GM23338 (cell line): ENCODE results near the gene KCNMA1. TPM values are rescaled to one million over a fixed set of nuclear protein-coding genes. Genes with fewer than 3 reads are reported as not detected.

Experiments
- ATAC-seq: fragments of 200-7000 bp; cut with Tn5 transposase; 3 replicates; pipeline ENCODE4 v1.9.1; 2020
- DNase-seq: peaks from one replicate; pipeline ENCODE4 v3.0.0-alpha.2; 2015; ENCODE audit warnings: low spot score
- H2AFZ ChIP-seq: fragments of 200-600 bp; sonication (generic); 2 replicates; pipeline ENCODE4 v1.8.0; 2016; ENCODE audit warnings: antibody characterized with exemption, mild to moderate bottlenecking, moderate library complexity
- H3F3A ChIP-seq: fragments of 200-600 bp; sonication (generic); replicated peaks from 2 replicates; pipeline ENCODE4 v1.8.0; 2017; ENCODE audit warnings: antibody characterized with exemption, mixed run types, low read depth
- H3K27ac ChIP-seq: fragments of 200-600 bp; sonication (generic); 2 replicates; pipeline ENCODE4 v1.6.1; 2016; ENCODE audit warnings: low read depth
- H3K27me3 ChIP-seq: fragments of 200-600 bp; sonication (generic); 2 replicates; pipeline ENCODE4 v1.8.0; 2016; ENCODE audit warnings: mild to moderate bottlenecking, mixed run types, moderate library complexity; ENCODE audit not compliant: insufficient read depth
- H3K36me3 ChIP-seq: fragments of 200-600 bp; sonication (generic); 2 replicates; pipeline ENCODE4 v1.8.0; 2016; ENCODE audit warnings: mild to moderate bottlenecking; ENCODE audit not compliant: insufficient read depth
- H3K4me1 ChIP-seq: fragments of 200-600 bp; sonication (generic); 2 replicates; pipeline ENCODE4 v1.8.0; 2016; ENCODE audit warnings: mild to moderate bottlenecking, moderate library complexity; ENCODE audit not compliant: insufficient read depth
- H3K4me2 ChIP-seq: fragments of 200-600 bp; sonication (generic); 2 replicates; pipeline ENCODE4 v1.7.1; 2017; ENCODE audit warnings: mixed run types
- H3K4me3 ChIP-seq: fragments of 200-600 bp; sonication (generic); 2 replicates; pipeline ENCODE4 v1.6.1; 2016; ENCODE audit warnings: mixed run types
- H3K79me2 ChIP-seq: fragments of 200-600 bp; sonication (generic); replicated peaks from 2 replicates; pipeline ENCODE4 v1.8.0; 2017; ENCODE audit warnings: mild to moderate bottlenecking; ENCODE audit not compliant: insufficient read depth
- H3K9me2 ChIP-seq: fragments of 200-600 bp; sonication (generic); 2 replicates; pipeline ENCODE4 v1.8.0; 2017; ENCODE audit not compliant: insufficient read depth
- H4K20me1 ChIP-seq: fragments of 200-600 bp; sonication (generic); replicated peaks from 2 replicates; pipeline ENCODE4 v1.8.0; 2017; ENCODE audit warnings: mild to moderate bottlenecking; ENCODE audit not compliant: insufficient read depth
- H3K27ac Mint-ChIP-seq: 2 replicates; pipeline ENCODE4 v1.8.0; 2020; ENCODE audit warnings: inconsistent platforms, mild to moderate bottlenecking, moderate library complexity, mixed read lengths
- H3K27me3 Mint-ChIP-seq: 3 replicates; pipeline ENCODE4 v1.8.0; 2022; ENCODE audit warnings: low read depth, mild to moderate bottlenecking, moderate library complexity, mixed read lengths, inconsistent platforms; ENCODE audit not compliant: insufficient read depth, poor library complexity
- H3K36me3 Mint-ChIP-seq: 3 replicates; pipeline ENCODE4 v1.8.0; 2021; ENCODE audit warnings: low read depth, mild to moderate bottlenecking, inconsistent platforms, moderate library complexity, mixed read lengths
- H3K4me1 Mint-ChIP-seq: 3 replicates; pipeline ENCODE4 v1.8.0; 2020; ENCODE audit warnings: mild to moderate bottlenecking, inconsistent platforms, mixed read lengths
- H3K4me3 Mint-ChIP-seq: 3 replicates; pipeline ENCODE4 v1.8.0; 2021; ENCODE audit warnings: moderate library complexity, mild to moderate bottlenecking, inconsistent platforms, mixed read lengths
- H3K9me3 Mint-ChIP-seq: 3 replicates; pipeline ENCODE4 v1.8.0; 2020; ENCODE audit warnings: moderate library complexity, mild to moderate bottlenecking, inconsistent platforms, mixed read lengths
- CREB1 ChIP-seq: fragments of 250-450 bp; sonication (Bioruptor Pico); IDR thresholded peaks from 2 replicates; pipeline ENCODE4 v1.5.0; 2020; ENCODE audit warnings: low read depth, mild to moderate bottlenecking, moderate library complexity
- CTCF ChIP-seq, 2 experiments: fragments of 200-600 bp in 1 of 2; sonication (generic) in 1 of 2; conservative IDR thresholded peaks; 2 replicates each; pipeline versions ENCODE4 v1.5.1 to v1.6.1; 2016 to 2017; ENCODE audit warnings: antibody characterized with exemption in 2 of 2, low read depth in 2 of 2, mild to moderate bottlenecking in 2 of 2, moderate library complexity in 1 of 2
- ETS1 ChIP-seq: IDR thresholded peaks from 2 replicates; pipeline ENCODE4 v1.6.1; 2016; ENCODE audit warnings: antibody characterized with exemption
- EZH2 ChIP-seq: fragments of 200-600 bp; sonication (generic); IDR thresholded peaks from one replicate; pipeline ENCODE4 v1.8.0; 2017; ENCODE audit warnings: antibody characterized with exemption, mild to moderate bottlenecking, low read depth; ENCODE audit not compliant: unreplicated experiment
- EZH2phosphoT487 ChIP-seq: fragments of 200-600 bp; sonication (generic); IDR thresholded peaks from one replicate; pipeline ENCODE4 v1.8.1; 2018; ENCODE audit warnings: antibody characterized with exemption; ENCODE audit not compliant: unreplicated experiment
- NANOG ChIP-seq: IDR thresholded peaks from 2 replicates; pipeline ENCODE4 v1.6.1; 2016; ENCODE audit warnings: antibody characterized with exemption, borderline replicate concordance
- REST ChIP-seq: IDR thresholded peaks from one replicate; pipeline ENCODE4 v1.6.1; 2018; ENCODE audit warnings: antibody characterized with exemption; ENCODE audit not compliant: unreplicated experiment
- STAT1 ChIP-seq: IDR thresholded peaks from one replicate; pipeline ENCODE4 v1.6.1; 2016; ENCODE audit warnings: antibody characterized with exemption; ENCODE audit not compliant: unreplicated experiment
- ZNF462 ChIP-seq: fragments of 250-450 bp; sonication (Bioruptor Pico); IDR thresholded peaks from 2 replicates; pipeline ENCODE4 v1.5.0; 2020; ENCODE audit warnings: mild to moderate bottlenecking, moderate library complexity
- polyA plus RNA-seq: library from polyadenylated mRNA; unstranded; fragments of >200 nt; fragmentation: Nextera tagmentation; extraction: Ambion mirVana; gene quantifications from 2 replicates; pipeline ENCODE4 v1.2.1, GENCODE V29; 2016
- total RNA-seq: library from RNA; depleted of rRNA; stranded (reverse); fragments of >200 nt; shearing (Covaris generic); gene quantifications from 2 replicates; pipeline ENCODE4 v1.2.3, GENCODE V29; 2014

Gene KCNMA1
- total and polyA plus RNA-seq, 2 experiments from 2014 or later = 8.2 to 9.0 TPM

GRCh38 chr10:77189520-77189919 is 448.1 kb downstream of the KCNMA1 start:
- Mint-ChIP-seq H3K27me3 (no peaks in the 10 kb centered on the region), H3K4me3 (no peak overlapping the region), H3K9me3 (no peaks in the 10 kb centered on the region), H3K4me1 (peaks cover 18% of the 10 kb centered on the region), H3K27ac (no peak overlapping the region), H3K36me3 (no peaks in the 10 kb centered on the region)
- Histone ChIP-seq H3K79me2 (no peaks in the 10 kb centered on the region), H2AFZ (no peak overlapping the region), H3K27me3 (no peaks in the 10 kb centered on the region), H3K9me2 (no peaks in the 10 kb centered on the region), H3K27ac (no peak overlapping the region), H3K4me3 (no peak overlapping the region), H3K36me3 (no peaks in the 10 kb centered on the region), H3K4me2 (no peak overlapping the region), H3F3A (no peaks in the 10 kb centered on the region), H3K4me1 (peaks cover 6% of the 10 kb centered on the region; the same call in 1 of the 2 replicates), H4K20me1 (no peaks in the 10 kb centered on the region; the same call in 1 of the 2 replicates)
- DNase-seq (no peak), ATAC-seq (no peak)
- TF ChIP-seq EZH2 (no peak), ETS1 (no peak), CREB1 (CRISPR knock-in tag) (no peak), REST (no peak), CTCF (conservative IDR thresholded peaks at IDR 0.05; ENCODE audit: low read depth in 2 of 2) (no peak), EZH2phosphoT487 (no peak), NANOG (no peak)

- H3K4me3 ChIP-seq = no peak overlapping the region
- Mint-ChIP-seq H3K9me3 (no peaks in the 10 kb centered on the region), H3K4me1 (peaks cover 18% of the 10 kb centered on the region), H3K27me3 (no peaks in the 10 kb centered on the region), H3K36me3 (no peaks in the 10 kb centered on the region), H3K4me3 (no peak overlapping the region), H3K27ac (no peak overlapping the region)
- no peak overlapping the region for H3K27ac ChIP-seq
- ATAC-seq (no peak), DNase-seq (no peak)
- H3K79me2 ChIP-seq = no peaks in the 10 kb centered on the region
- H3K4me2 ChIP-seq = no peak overlapping the region
- no peak overlapping the region for H2AFZ ChIP-seq
- no peaks in the 10 kb centered on the region for H3K27me3 ChIP-seq
- H3K9me2 ChIP-seq = no peaks in the 10 kb centered on the region
- no peaks in the 10 kb centered on the region for H3F3A ChIP-seq
- H3K36me3 ChIP-seq = no peaks in the 10 kb centered on the region
- no peaks in the 10 kb centered on the region for H4K20me1 ChIP-seq
- H3K4me1 ChIP-seq = peaks cover 6% of the 10 kb centered on the region; the same call in 1 of the 2 replicates
- no peak for TF ChIP-seq EZH2phosphoT487
- no peak for TF ChIP-seq STAT1
- TF ChIP-seq ZNF462 (CRISPR knock-in tag) = no peak
These were observed 448.5 kb downstream of the KCNMA1 start for GRCh38 chr10:77189075-77189474.
